HS-27A (cell line): ENCODE results near the gene MATK.
"Not testable (repeated sequence)": the region's sequence is repeated elsewhere in the genome, so short reads cannot be mapped to it uniquely, and the experiment has no call there.

Experiments used
- DNase-seq: peaks from one replicate; pipeline ENCODE4 v3.0.0-alpha.2; 2012; ENCODE audit warnings: low read depth, missing footprints

Gene MATK

DNA sequence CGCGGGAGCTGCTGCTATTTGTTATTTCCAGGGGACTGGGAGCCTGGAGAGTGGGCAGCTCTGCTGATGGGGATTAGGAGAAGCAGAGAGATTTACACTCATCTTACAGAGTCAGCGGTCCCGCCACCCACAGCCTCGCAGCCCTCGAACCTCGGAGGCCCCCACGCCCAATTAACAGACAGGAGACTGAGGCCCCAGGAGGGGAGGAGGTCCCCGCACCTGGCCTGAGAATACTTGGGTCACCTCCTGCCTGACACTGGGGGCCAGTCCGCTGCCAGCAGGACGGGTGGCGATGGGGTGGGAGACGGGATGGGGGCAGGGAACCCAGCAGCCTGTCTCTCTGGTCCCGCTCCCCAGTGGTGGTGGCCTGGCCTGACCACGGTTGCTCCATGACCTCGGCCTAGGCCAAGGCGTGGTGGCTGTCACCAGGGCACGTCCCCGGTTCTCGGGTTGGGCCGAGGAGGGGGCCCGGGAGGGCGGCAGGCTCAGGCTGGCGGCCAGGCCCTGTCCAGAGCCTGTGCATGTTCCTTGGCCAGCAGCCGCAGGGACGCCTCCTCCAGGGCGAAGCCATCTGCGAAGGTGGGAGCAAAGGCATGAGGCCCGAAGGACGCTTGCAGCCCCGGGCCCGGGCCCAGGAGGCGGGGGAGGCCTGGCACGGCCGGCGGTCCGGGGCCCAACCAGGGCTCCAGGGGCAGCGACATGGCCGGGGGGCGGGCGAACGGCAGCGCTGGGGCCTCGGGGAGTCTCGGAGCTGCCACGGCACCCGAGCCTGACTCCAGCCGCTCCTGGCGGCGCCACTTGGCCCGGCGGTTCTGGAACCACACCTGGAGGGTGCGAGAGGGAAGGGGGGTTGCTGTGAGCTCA lies 15.8 kb downstream of the MATK start:
- no peak for DNase-seq

DNA sequence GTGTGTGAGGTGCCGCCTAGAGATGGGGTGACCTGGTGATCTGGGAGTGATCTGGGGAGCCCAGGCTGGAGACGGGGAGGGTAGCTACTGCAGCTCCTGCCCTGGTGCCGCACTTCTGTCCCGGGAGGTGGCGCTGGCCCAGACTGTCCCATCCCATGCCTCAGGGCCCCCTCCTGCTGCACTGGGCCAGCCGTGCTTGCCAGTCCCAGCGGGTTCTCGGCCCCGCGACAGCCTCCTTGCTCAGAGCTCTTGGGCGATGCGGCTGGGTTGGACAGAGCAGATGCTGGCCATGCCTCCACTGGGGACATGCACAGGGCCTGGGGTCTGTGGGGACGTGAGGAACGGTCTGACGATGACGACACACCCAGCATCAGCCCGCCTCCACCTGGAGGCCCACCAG lies 16.7 kb downstream of the MATK start:
- DNase-seq = no peak

DNA sequence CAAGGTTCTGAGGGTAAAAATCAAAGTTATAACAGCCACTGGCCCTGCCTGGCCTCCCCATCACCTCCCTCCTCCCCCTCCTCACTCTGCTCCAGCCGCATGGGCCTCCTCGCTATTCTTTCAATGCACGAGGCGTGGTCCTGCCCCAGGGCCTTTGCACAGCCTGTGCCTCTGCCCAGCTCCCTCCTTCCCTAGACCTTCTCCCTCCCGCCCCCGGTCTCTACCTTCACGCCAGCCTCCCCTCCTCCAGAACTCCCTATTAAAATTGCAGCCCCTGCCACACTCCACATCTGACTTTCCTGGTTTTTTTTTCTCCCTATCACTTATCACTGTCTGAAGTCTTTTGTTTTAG lies 17.5 kb downstream of the MATK start:
- no peak for DNase-seq

DNA sequence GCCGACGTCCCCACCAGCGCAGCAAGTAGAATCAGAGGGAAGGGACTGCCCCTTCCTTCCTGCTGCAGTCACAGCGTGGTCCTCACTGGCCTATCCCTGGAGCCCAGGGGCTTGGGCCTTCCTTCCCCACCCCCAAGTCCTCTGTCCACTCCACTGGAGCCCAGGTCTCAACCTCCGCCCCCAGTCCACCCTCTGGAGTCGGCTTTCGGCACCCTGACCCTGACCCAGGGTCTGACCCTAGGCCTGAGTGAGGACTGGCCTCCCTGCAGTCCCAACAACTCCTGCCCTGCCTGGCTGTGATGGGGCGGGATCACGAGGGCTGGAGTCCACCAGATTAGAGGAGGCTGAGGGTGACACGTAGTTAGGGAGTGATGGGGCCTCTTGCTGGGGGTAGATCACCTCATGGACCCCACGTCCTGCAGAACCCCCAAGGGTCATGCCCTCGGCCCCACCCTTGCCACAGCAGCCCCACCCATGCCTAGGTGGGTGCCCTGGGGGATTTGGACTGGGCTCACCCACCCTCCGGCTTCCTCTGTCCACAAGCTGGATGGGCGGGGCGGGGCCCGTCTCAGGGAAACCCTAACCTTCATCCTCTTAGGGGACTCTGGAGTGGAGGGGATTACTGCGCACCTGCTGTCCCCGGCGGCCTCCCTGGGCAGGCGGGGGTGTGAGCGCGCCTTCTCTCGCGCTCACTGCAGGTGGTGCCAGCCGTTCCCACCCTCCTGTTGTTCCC lies 18.0 kb downstream of the MATK start:
- DNase-seq = no peak

DNA sequence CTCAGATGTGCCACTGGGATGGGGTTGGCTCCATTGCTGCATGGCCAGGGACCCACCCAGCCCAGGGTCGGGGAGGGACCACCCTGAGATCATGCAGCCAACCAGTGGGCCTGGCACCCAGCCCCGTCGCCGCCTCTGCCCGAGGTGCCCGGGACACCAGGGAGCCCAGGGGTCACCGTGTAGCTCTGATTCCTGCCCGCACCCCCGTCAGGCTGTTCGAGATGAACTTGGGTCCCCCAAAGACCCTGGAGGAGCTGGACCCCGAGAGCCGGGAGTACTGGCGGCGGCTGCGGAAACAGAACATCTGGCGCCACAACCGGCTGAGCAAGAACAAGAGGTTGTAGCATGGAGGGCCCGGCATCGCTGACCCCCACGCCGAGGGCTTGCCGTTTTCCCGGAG lies 19.1 kb downstream of the MATK start:
- no peak for DNase-seq

DNA sequence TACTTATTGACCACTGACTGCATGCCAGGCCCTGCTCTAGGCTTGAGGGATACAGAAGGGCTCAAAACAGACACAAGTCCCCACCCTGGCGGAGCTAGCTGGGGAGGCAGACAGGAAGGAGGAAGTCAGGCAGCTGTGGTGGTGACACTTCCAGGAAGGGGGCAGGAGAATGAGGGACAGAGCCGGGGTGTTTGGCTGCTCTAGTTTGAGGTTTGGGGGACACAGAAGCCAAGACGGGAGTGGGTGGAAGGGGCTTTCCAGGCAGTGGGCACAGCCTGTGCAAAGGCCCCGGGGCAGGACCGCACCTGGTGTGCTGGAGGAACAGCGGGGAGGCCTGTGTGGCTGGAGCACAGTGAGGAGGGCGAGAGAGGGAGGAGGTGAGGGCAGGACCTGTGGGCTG lies 19.7 kb downstream of the MATK start:
- no peak for DNase-seq

DNA sequence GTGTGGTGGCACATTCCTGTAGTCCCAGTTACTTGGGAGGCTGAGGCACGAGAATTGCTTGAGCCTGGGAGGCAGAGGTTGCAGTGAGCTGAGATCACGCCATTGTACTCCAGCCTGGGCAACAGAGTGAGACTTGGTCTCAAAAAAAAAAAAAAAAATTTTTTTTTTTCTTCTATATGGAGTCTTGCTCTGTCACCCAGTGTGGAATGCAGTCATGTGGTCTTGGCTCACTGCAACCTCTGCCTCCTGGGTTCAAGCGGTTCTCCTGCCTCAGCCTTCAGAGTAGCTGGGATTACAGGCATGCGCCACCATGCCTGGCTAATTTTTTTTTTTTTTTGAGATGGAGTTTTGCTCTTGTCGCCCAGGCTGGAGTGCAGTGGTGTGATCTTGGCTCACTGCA lies 20.4 kb downstream of the MATK start:
- DNase-seq = not testable (repeated sequence)

DNA sequence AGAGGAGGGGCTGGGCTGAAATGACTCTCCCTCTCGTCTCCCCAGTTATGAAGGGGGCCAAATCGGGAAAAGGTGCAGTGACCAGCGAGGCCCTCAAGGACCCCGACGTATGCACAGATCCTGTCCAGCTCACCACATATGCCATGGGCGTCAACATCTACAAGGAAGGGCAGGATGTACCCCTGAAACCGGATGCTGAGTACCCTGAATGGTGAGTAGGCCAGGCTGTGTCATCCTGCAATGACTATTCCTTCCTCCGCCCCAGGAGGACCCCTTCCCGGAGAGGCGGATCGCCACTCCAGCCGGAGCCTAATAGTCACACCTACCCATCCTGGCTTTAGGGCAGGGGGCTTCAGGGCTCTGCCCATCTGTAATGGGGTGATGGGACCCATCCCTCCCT lies 21.1 kb downstream of the MATK start:
- DNase-seq = no peak

DNA sequence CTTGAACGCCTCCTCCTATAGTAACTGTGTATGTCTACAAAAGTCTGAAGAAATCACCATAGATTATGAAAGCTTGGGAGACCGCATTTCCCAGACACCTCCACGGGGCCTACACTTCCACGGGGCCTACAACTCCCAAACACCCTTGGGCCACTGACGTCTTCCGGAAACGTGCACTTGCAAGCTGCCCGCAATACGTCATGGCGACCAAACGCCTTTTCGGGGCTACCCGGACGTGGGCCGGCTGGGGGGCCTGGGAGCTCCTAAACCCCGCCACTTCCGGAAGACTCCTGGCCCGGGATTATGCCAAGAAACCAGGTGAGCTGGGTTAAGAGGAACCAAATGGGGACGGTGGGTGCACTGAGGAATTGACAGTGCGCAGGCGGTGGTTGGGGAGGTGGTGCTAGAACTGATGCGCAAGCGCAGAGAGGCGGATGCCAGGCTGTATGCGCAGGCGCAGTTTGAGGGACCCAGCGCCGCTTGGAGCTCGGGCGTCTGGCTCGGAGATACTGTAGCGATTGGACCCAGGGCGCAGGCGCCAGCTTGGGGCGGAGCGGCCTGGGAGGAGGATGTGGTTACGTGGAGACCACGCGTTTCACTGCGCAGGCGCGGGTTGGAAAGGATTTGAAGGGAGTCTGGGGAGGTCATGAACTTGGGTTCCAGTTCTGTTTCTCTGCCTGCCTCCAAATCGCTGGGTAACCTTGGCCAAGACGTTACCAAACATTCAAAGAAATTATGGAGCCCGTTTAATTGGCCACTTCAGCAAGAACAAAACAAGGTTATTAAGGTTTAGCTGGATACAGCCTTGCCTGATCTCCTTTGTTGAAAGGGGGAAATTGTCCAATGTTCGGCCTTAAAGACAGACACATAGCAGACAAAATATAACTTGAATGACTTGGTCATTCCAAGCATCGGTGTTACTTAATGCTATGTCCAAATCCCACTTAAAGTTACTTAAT lies 23.4 kb downstream of the MATK start, which contains the start of gene MRPL54:
MRPL54 (plus strand) TSS at position 182 of the 959 bp plus-strand sequence; CDS start at position 201, 19 bp downstream.
- peak; percentile 96 for DNase-seq

DNA sequence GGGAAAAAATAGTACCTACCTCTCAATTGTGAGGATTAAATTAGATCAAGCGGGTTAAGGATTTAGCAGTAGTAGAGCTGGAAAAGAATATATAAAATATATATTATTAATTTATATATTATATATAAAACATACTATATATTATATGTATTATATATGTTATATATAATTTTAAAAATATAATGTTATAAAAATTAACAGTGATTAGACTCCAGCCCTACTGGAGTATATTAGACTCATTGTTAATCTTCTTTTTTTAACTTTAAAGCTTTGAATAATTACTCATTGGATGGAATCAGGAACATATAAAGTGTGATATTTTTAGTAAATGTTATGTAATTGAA lies 24.1 kb downstream of the MATK start:
- DNase-seq = no peak

DNA sequence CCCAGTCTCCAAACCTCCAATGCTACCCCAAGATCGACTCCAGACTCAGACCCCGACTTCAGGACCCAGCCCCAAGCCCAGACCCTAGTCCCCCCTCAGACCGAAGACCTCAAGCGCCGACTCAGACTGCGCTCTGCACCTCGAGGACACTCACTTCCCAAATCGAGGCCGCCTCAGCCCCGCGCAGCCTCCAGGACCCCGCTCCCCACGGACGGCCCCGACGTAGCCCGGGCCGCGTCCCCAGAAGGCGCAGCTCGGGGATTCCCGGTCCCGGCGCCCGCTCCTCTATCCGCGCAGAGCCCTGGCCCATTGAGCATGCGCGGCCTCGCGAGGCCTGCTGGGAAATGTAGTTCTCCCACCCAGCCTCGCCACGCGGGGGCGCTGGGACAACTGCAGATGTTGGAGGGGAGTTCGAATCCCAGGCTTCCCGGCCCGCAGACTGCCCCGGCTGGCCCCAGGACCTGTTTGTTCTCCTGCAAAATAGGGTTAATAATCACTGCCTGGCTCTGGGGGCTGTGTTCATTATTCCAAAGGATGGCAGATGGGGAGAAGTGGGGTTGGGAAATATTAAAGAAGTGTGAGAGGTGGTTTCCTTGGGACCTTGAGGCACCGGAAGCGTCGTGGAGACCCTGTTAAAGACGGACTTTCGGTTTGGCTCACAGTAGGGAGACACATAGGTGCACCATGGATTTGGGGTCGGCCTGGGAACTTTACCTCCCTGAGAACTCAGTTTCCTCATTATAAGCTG lies 24.6 kb downstream of the MATK start, which contains the start of gene APBA3:
APBA3 (minus strand) TSS at position 311 of the 748 bp plus-strand sequence. CDS start 1,428 bp downstream, outside the sequence.
- peak; percentile 70 for DNase-seq

DNA sequence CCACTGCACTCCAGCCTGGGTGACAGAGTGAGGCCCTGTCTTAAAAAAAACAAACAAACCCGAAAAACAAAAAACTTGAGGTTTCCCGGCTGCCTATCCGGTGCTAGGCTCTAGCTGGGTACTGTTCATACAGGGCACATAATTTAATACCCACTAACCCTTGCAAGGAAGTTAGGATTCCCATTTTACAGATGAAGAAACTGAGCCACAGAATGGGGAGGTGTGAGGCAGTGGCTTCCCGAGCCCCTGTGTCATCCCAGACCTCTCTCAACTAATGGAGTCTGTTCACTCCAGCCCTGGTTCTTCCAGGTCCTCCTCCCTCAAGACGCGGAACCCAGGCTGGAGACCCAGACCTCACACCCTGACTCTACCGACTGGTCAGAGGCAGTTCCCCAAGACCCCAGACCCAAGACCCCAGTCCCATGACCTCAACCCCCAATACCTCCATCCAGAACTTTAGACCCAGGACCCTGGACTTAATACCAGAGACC lies 25.3 kb downstream of the MATK start:
- no peak for DNase-seq

DNA sequence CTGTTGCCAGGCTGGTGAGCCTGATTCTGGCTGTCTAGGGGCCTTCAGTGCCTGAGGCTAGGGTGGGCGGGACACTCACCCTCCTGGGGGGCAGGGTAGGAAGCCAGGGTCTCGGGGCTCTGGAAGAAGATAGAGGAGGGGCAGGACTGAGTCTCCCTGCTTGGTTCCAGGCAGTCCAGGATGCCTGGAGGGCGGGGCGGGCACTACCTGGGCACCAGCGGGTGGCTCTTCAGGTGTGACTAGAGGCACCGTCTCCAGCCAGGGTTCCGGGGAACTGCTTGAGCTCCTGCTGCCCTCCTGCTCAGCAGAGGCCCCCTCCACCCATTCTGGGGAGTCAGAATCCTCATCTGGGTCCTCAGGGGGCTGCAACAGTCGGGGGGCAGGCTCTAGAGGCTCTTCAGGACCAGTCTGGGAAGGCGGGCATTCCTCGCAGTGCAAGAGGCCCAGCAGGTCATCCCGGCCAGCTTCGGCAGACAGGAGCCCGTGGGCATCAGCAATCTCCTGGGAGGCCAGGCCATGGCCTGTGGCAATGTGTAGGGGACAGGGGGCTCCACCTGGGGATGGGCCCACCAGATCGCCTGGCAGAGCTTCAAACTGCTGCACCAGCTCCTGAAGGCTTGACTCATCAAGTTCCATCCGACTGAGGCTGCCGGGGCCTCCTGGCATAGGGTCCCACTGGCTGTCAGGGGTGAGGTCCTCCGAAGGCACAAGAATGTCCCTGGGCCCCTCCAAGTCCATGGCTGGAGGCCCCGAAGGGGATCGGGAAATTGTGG lies 26.5 kb downstream of the MATK start:
- no peak for DNase-seq

DNA sequence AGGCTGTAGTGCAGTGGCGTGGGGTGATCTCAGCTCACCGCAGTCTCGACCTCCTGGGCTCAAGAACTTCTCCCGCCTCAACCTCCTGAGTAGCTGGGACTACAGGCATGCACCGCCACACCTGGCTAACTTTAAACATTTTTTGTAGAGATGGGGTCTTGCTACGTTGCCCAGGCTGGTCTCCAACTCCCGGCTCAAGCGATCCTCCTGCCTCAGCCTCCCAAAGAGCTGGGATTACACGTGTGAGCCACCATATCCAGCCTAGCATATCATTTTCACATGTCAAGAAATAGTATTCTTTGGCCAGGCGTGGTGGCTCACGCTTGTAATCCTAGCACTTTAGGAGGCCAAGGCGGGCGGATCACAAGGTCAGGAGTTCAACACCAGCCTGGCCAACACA lies 27.9 kb downstream of the MATK start:
- not testable (repeated sequence) for DNase-seq

DNA sequence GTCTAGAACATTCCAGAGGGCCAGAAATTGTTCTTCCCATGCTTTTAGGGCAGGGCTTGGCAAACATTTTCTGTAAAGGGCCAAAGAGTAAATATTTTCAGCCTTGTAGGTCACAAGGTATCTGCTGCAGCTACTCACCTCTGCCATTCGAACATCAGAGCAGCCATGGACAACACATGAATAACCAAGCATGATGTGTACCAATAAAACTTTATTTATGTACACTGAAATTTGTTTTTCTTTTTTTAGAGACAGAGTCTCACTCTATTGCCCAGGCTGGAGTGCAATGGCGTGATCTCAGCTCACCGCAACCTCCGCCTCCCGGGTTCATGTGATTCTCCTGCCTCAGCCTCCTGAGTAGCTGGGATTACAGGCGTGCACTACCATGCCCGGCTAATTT lies 28.5 kb downstream of the MATK start:
- DNase-seq = not testable (repeated sequence)

DNA sequence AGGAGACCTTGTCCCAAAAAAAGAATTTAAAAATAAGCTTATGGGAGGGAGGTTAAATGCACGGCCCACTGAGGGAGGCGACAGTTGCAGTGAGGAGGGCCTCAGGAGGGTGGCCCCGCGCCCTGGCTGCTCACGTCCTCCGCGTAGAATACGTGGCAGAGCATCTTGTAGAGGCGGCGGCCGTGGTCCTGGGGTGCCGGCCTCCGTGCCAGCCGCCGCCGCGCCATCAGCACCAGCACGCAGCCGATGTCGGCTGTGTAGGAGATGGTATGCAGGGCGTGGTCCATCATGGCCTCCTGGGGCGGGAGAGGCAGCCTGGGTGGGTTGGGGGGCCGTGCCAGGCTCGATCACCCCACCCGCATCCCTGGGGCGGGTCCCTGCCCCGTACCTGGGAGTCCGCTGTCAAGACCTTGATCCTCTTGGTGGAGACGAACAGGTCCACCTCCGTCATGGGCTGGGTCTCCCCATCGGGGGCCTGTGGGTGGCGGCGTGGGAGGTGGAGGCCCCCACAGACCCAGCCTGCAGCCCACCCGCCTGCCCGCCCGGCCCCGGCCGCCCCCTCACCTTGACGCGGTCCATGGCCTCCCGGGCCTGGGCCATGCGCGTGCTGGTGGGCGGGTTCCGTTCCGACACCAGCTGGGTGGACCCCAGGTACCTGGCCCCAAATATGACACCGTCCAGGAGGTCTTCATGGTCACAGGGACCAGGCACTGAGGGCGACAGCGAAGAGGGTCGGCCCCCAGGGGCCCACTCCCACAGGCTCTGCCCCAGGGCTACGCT lies 32.4 kb downstream of the MATK start:
- DNase-seq = no peak

DNA sequence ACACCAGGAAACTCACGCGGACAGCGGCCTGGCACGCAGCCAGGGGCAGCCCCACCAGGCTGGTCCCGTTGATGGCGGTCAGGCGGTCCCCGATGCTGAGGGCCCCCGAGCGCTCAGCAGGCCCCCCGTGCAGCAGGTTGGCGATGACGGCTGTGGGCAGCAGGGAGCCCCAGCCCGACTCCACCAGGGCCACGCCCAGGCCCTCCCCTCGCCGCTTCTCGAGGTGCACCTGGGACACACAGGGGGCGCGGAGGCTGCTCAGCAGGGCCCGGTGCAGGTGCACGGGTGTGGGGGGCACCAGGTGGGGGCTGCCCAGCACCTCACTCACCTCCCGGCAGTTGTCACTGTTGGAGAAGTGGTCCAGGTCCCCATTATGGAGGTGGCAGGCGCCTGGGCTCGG lies 33.7 kb downstream of the MATK start:
- DNase-seq = no peak

DNA sequence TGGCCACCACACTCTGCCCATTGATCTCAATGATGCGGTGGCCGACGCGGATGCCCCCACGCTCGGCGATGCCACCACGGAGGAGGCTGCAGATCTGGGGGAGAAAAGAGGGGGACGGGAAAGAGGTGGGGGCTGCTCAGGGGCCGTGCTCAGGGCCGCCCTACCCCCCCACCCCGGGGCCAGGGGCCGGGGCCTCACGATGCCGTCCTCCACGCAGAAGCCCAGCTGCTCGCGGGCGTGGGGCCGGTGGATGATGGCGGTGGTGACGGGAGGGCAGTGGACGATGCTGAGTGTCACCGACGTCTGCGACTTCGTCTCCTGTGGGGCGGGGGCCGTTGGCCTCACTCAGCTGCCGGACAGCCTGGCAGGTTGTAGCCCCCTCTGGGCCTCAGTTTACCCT lies 34.9 kb downstream of the MATK start:
- no peak for DNase-seq

DNA sequence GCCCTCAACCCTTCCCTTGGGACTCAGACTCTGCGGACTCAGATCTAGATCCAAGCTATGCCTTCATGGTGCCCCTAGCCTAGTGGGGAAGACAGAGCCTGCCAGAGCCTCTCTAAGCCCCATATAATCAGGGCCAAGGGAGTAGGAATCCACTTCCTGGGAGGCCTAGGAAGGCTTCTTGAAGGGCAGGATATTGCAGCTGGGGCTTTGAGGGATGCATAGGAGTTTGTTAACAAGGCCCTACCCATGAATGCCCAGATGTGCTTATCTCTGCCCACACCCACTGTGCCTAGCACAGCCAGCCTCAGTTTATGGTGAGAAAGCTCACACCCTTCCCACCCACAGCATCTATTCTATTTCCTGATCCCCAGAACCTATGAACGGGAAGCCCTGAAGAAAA lies 36.0 kb downstream of the MATK start:
- no peak for DNase-seq

DNA sequence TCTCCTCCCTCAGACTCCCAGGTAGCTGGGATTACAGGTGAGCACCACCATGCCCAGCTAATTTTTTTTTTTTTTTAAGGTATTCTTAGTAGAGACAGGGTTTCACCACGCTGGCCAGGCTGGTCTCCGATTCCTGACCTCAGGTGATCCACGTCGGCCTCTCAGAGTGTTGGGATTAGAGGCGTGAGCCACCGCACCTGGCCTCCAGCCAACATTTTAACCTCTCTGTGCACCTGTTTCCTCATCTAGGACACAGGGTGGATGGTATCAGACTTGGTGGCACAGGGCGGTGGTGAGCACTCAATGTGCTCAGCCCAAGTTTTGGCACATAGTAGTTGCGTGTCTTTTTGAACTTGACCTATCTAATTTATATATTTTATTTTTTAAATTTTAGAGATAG lies 37.2 kb downstream of the MATK start:
- no peak for DNase-seq
